ENCODE results near the gene TMEM248. TPM values are rescaled to one million over a fixed set of nuclear protein-coding genes. Genes with fewer than 3 reads are reported as not detected.
"Not testable (repeated sequence)": the region's sequence is repeated elsewhere in the genome, so short reads cannot be mapped to it uniquely, and the experiment has no call there.

TMEM248 gene
- total and polyA plus RNA-seq, 2 donors from 2014 or later = 38.2 to 113 TPM

DNA sequence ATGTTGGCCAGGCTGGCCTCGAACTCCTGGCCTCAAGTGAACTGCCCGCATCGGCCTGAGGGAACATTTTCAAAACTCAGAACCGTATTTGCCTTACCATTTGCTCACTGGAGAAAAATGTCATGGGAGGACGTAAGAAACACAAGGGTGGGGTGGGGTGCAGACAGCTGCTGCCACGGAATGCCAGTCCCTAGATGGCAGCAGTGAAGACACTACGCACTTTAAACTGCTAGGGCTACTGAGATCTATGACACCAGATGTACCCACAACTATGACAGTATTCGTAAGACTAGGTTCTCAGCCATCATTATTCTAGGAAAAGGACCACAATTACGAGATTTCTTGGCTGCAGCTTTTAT lies 73.6 kb downstream of the TMEM248 start:
- peak overlapping the region; percentile 67 to 83 (median 80) for H3K4me3 ChIP-seq (ENCODE audit: low read length in 3 of 3)
- H3K9me3 ChIP-seq (ENCODE audit: control insufficient read depth in 2 of 3, insufficient read depth in 1 of 3, low read length in 3 of 3); FAIRE-seq; intact Hi-C loops (cut with DNase I); H3K4me1 ChIP-seq (ENCODE audit: control insufficient read depth in 2 of 3, insufficient read depth in 2 of 3, low read depth in 1 of 3, low read length in 3 of 3); H3K27me3 ChIP-seq (ENCODE audit: control insufficient read depth, insufficient read depth, low read length): not testable (repeated sequence)
- peaks cover 3 to 17% (median 4%) of the 10 kb centered on the region in 3 donors for H3K36me3 ChIP-seq (ENCODE audit: control insufficient read depth in 2 of 3, insufficient read depth in 3 of 3, low read length in 3 of 3)
- peak; percentile 64 to 82 (median 76) for DNase-seq
- peak overlapping the region; percentile 22 to 88 (median 82) for H3K9ac ChIP-seq (ENCODE audit: low read length in 3 of 3)
- TF ChIP-seq, protein P1, sequence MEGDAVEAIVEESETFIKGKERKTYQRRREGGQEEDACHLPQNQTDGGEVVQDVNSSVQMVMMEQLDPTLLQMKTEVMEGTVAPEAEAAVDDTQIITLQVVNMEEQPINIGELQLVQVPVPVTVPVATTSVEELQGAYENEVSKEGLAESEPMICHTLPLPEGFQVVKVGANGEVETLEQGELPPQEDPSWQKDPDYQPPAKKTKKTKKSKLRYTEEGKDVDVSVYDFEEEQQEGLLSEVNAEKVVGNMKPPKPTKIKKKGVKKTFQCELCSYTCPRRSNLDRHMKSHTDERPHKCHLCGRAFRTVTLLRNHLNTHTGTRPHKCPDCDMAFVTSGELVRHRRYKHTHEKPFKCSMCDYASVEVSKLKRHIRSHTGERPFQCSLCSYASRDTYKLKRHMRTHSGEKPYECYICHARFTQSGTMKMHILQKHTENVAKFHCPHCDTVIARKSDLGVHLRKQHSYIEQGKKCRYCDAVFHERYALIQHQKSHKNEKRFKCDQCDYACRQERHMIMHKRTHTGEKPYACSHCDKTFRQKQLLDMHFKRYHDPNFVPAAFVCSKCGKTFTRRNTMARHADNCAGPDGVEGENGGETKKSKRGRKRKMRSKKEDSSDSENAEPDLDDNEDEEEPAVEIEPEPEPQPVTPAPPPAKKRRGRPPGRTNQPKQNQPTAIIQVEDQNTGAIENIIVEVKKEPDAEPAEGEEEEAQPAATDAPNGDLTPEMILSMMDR (IDR thresholded peaks at IDR 0.05; ENCODE audit: borderline replicate concordance, extremely low read depth, insufficient read depth) = peak; percentile 17
- peak overlapping the region; percentile 94 to 96 for H3K27ac ChIP-seq (ENCODE audit: low read depth in 2 of 2, low read length in 2 of 2)

DNA sequence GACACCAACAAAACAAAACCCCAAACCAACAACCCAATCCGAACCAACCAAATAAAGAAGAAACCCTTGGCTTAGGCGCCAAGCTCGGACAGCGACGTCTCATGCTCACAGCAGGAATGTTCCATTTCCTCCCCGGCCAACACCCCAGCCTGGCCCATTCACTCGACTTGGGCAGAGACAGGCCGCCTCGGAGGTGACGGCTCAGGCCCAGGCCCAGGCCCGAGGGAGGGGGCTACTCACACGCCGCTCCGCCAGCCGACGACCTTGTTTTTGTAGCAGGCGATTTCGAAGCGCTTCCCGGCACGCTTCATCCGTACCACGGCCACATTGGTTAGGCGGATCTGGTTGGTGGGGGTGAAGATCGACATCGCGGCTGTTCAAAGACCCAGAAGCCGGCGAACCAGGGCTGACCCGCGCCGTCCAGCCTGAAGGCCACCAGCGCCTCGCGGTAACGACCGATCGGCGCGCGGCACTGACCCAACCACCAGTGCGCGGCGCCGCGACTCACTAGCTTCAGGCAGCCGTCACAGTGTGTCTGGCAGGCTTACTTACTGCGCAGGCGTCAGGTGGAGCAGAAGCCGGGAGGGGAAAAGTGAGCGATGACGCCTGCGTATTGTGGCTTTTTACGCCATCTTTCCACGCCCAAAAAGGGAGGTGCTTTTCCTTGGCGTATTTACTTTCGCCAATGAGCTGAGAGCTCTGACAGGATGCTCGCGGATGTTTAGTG lies 74.2 kb downstream of the TMEM248 start, which contains the start of gene SBDS:
TSS of gene SBDS (minus strand) at position 537 of the 727 bp plus-strand sequence. CDS start at position 368, 169 bp downstream.
- peak; percentile 96 for FAIRE-seq
- peak within 1 kb of the TSS; percentile 75 to 95 (median 83) for H3K4me3 ChIP-seq (ENCODE audit: low read length in 3 of 3)

DNA sequence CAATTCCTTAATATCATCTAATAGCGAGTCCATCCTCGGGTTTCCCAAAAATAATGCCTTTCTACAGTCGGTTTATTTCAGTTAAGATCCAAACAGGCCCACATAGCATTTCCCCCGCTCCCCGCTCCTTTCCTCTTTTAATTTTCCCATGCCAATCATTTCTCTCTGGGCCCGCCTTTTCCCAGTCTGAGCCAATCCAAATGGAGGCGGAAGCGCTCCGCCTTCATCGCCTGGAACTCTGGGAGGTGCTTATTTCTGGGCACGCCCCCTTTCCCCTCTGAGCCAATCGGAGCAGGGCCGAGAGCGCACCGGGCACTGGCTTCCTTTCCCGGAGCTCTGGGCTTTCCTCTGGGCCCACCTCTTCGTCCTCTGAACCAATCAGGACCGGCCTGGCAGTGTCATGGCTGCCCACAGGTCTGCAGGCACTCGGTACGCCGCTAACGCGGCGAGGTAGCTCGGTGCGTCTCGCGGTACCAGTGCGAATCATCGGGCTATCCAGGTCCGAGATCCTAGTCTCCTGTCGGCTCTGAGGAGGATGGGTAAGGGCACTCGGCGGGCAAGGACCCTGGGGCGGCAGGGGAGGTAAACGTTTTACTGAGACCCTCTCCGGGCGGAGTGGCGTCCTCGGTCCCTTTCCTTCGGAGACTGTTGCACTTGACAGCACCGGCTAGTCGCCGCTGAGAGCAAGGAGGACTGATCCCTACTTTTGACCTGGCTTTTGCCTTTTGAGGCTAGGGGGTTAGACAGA lies 75.6 kb downstream of the TMEM248 start, which contains the start of gene TYW1:
TSS of gene TYW1 (plus strand) at position 390 of the 748 bp plus-strand sequence. CDS start at position 536, 146 bp downstream.
- FAIRE-seq = peak; percentile 98

More for the DNA sequence above, 74.2 kb downstream of the TMEM248 start, which contains the start of gene SBDS:
- DNase-seq = peak; percentile 97 to 100 (median 98)
- Histone ChIP-seq H3K36me3 (ENCODE audit: control insufficient read depth in 2 of 3, insufficient read depth in 3 of 3, low read length in 3 of 3) (peaks cover 3 to 17% (median 4%) of the 10 kb centered on the region in 3 donors), H3K27ac (ENCODE audit: low read depth in 2 of 2, low read length in 2 of 2) (peak within 1 kb of the TSS; percentile 94 to 96), H3K9ac (ENCODE audit: low read length in 3 of 3) (peak within 1 kb of the TSS; percentile 22 to 88 (median 82))
- H3K4me1 ChIP-seq (ENCODE audit: control insufficient read depth in 2 of 3, insufficient read depth in 2 of 3, low read depth in 1 of 3, low read length in 3 of 3); H3K9me3 ChIP-seq (ENCODE audit: control insufficient read depth in 2 of 3, insufficient read depth in 1 of 3, low read length in 3 of 3); intact Hi-C loops (cut with DNase I); H3K27me3 ChIP-seq (ENCODE audit: control insufficient read depth, insufficient read depth, low read length): not testable (repeated sequence)

DNA sequence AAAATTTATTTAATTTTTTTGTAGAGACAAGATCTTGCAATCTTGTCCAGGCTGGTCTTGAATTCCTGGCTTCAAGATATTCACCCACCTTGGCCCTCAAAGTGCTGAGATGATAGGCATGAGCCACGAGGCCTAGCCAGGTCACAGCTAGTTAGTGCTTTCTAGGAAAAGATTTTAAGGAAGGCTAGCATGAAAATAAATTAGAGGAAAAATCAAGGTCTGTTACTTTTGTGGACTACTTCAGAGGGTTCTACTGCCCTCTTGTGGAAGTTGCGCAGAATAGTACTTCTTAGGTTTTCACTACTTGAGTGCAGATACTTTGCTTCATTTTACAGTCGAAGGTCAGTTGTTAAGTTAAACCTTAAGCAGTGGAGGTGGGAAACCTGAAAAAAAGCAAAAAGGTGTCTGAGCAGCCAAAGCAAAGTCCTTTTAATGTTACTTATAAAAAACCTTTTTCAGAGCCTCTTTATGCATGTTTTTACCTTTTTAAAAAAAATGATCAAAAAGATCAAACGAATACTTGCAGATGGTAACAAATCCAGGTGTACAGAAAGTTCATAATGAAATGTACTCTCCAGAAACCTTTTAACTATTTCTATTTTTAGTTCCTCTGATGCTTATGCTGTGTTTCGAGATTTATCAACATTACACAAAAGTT lies 79.7 kb downstream of the TMEM248 start:
- H3K27ac ChIP-seq (ENCODE audit: low read depth in 2 of 2, low read length in 2 of 2); H3K4me1 ChIP-seq (ENCODE audit: control insufficient read depth in 2 of 3, insufficient read depth in 2 of 3, low read depth in 1 of 3, low read length in 3 of 3); intact Hi-C loops (cut with DNase I); H3K9me3 ChIP-seq (ENCODE audit: control insufficient read depth in 2 of 3, insufficient read depth in 1 of 3, low read length in 3 of 3); H3K4me3 ChIP-seq (ENCODE audit: low read length in 3 of 3); H3K36me3 ChIP-seq (ENCODE audit: control insufficient read depth in 2 of 3, insufficient read depth in 3 of 3, low read length in 3 of 3); H3K27me3 ChIP-seq (ENCODE audit: control insufficient read depth, insufficient read depth, low read length); DNase-seq; H3K9ac ChIP-seq (ENCODE audit: low read length in 3 of 3): not testable (repeated sequence)
- peak; percentile 87 for FAIRE-seq

More for the DNA sequence above, 75.6 kb downstream of the TMEM248 start, which contains the start of gene TYW1:
- peak; percentile 99 for DNase-seq
- Histone ChIP-seq H3K36me3 (ENCODE audit: control insufficient read depth in 2 of 3, insufficient read depth in 3 of 3, low read length in 3 of 3) (peaks cover 3 to 17% (median 4%) of the 10 kb centered on the region in 3 donors), H3K4me3 (ENCODE audit: low read length in 3 of 3) (peak within 1 kb of the TSS; percentile 85 to 95 (median 93)), H3K9ac (ENCODE audit: low read length in 3 of 3) (peak within 1 kb of the TSS in 2 of 3 donors; percentile 80 to 92), H3K27ac (ENCODE audit: low read depth in 2 of 2, low read length in 2 of 2) (peak within 1 kb of the TSS; percentile 74 to 87)
- H3K9me3 ChIP-seq (ENCODE audit: control insufficient read depth in 2 of 3, insufficient read depth in 1 of 3, low read length in 3 of 3); intact Hi-C loops (cut with DNase I); H3K4me1 ChIP-seq (ENCODE audit: control insufficient read depth in 2 of 3, insufficient read depth in 2 of 3, low read depth in 1 of 3, low read length in 3 of 3); H3K27me3 ChIP-seq (ENCODE audit: control insufficient read depth, insufficient read depth, low read length): not testable (repeated sequence)

DNA sequence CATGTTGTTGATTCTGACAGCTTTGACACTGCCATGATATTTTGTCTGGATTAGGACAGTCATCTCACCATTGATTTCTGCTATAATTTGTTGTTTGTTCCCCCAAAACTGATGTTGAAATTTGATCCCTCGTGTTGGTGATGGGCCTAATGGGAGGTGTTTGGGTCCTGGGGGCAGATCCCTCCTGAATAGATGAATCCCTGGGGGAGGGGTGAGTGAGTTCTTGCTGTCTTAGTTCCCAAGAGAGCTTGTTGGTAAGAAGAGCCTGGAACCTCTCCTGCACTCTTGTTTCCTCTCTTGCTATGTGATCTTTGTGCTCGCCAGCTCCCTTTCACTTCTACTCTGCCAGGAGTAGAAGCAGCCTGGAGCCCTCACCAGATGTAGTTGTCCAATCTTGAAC lies 83.1 kb downstream of the TMEM248 start:
- not testable (repeated sequence) for FAIRE-seq; H3K36me3 ChIP-seq (ENCODE audit: control insufficient read depth in 2 of 3, insufficient read depth in 3 of 3, low read length in 3 of 3)

More for the DNA sequence above, 83.1 kb downstream of the TMEM248 start:
- H3K27me3 ChIP-seq (ENCODE audit: control insufficient read depth, insufficient read depth, low read length); DNase-seq; H3K9ac ChIP-seq (ENCODE audit: low read length in 3 of 3); H3K4me1 ChIP-seq (ENCODE audit: control insufficient read depth in 2 of 3, insufficient read depth in 2 of 3, low read depth in 1 of 3, low read length in 3 of 3); H3K27ac ChIP-seq (ENCODE audit: low read depth in 2 of 2, low read length in 2 of 2); H3K9me3 ChIP-seq (ENCODE audit: control insufficient read depth in 2 of 3, insufficient read depth in 1 of 3, low read length in 3 of 3); intact Hi-C loops (cut with DNase I); H3K4me3 ChIP-seq (ENCODE audit: low read length in 3 of 3): not testable (repeated sequence)
